ENCODE data around the gene MCEMP1. TPM values are rescaled to one million over a fixed set of nuclear protein-coding genes. Genes with fewer than 3 reads are reported as not detected.

The MCEMP1 gene, protein sequence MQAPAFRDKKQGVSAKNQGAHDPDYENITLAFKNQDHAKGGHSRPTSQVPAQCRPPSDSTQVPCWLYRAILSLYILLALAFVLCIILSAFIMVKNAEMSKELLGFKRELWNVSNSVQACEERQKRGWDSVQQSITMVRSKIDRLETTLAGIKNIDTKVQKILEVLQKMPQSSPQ
- 0.28 TPM for total RNA-seq
- 1.6 TPM for polyA plus RNA-seq
- long read RNA-seq, donor 1 = 0 reads
- long read RNA-seq, donor 2, partial matches to known transcripts = 0 of 1 reads
- long read RNA-seq, donor 2, other reads (novel, unspliced or antisense) = 0 of 1 reads
- long read RNA-seq, donor 3, partial matches to known transcripts = 0 of 1 reads
- long read RNA-seq, donor 3, other reads (novel, unspliced or antisense) = 0 of 1 reads
- long read RNA-seq, donor 4 = 0 reads
- long read RNA-seq, donor 5, partial matches to known transcripts = 0 of 3 reads
- long read RNA-seq, donor 5, other reads (novel, unspliced or antisense) = 0 of 3 reads
- long read RNA-seq, donor 6 = 0 reads
- long read RNA-seq, donor 7 = 0 reads
- long read RNA-seq, donor 8 = 0 reads
- long read RNA-seq, donor 9, partial matches to known transcripts = 0 of 1 reads
- long read RNA-seq, donor 9, other reads (novel, unspliced or antisense) = 0 of 1 reads
- long read RNA-seq, donor 10 = 0 reads

DNA sequence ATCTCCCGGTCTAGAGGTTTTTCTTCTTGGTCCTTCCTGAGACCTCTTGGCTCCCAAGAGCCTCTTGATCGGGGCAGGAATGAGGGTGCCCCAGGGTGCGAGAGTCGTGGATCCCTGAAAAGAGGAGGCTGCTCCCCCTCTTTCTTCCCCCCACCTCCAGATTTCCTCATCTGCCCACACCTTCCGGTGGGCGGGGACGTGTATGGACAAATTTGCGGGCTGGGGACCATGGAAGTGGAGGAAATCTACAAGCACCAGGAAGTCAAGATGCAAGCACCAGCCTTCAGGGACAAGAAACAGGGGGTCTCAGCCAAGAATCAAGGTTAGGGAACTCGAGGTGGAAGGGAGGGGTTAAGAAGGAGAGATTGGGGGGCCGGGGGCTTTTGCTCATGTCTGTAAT lies at the start of gene MCEMP1:
TSS of gene MCEMP1 (plus strand) at position 237 of the 400 bp plus-strand sequence. CDS start at position 268, 31 bp downstream.
- Histone ChIP-seq H3K4me1 (ENCODE audit: control insufficient read depth in 2 of 2, insufficient read depth in 2 of 2, low read length in 2 of 2) (peaks cover 46 to 68% of the 10 kb centered on the region in 2 donors), H3K9me3 (ENCODE audit: control insufficient read depth in 2 of 2, insufficient read depth in 1 of 2, low read length in 1 of 2) (peaks cover 0 to 12% of the 10 kb centered on the region in 2 donors), H3K4me3 (ENCODE audit: low read length in 2 of 2) (no peak within 1 kb of the TSS), H3K27me3 (ENCODE audit: control insufficient read depth in 2 of 2, insufficient read depth in 1 of 2, low read length in 1 of 2) (peaks cover 2 to 29% of the 10 kb centered on the region in 2 donors), H3K27ac (ENCODE audit: low read depth in 1 of 2, low read length in 1 of 2) (no peak within 1 kb of the TSS), H3K36me3 (ENCODE audit: control insufficient read depth in 2 of 2, insufficient read depth in 2 of 2, low read length in 1 of 2) (no peaks in the 10 kb centered on the region)
- 5% methylated on average over 10 of the region's 10 CpGs for WGBS
- peak in 1 of 9 donors; percentile 24 for DNase-seq (ENCODE audit: low read depth in 6 of 9, low spot score in 9 of 9)

DNA sequence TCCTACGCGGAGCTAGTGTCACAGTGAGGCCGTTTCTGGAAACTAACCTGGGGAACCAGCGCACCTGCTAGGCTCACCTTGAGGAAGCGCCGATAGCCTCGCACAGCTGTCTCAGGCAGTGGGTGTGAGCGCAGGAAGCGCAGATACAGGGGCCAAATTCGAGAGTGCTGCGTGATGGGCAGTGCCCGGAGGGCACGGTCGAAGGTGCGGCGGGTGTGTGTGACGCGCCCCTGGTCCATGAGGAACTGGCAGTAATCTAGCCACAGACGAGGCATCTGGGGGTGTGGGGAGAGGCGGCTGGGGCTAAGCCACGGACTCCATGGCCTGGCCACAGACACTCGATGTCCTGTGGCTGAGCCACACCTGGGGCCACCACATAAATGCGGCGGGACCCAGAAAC lies 49.7 kb upstream of the MCEMP1 start:
- no peak for DNase-seq (ENCODE audit: low read depth in 6 of 9, low spot score in 9 of 9)
- H3K27ac ChIP-seq (ENCODE audit: low read depth in 1 of 2, low read length in 1 of 2) = no peak overlapping the region

DNA sequence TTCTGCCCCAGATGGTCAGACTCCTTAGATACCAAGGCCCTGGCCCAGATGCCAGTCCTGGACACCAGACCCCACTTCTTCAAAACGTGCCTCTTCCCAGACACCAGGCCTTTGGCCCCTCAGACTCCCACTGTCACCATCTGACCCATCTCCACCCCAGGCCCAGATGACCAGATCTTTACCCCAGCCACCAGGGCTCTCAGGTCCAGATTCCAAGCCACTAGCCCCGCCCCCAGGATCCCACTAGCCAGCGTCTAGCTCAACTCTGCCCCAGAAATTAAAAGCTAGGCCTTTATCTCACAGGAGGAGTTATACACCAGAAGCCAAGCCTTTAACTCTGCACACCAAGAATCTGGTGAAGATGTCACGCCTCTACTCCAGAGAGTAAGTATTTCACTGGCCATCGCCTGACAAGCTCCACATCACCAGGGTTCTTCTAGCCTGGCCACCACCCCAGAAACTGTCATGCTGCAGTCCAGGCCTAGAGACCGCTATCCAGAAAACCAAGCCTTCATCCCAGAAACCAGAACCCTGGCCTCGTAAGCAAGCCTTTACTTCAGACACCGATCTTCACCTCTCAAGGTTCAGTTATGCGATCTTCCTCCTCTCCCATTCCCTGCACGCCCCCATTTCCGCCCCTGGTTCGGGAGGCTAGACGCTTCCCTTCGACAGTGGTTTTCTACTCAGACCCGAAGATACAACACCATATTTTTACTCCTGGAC lies 48.1 kb upstream of the MCEMP1 start:
- Histone ChIP-seq H3K36me3 (ENCODE audit: control insufficient read depth in 2 of 2, insufficient read depth in 2 of 2, low read length in 1 of 2) (peaks cover 40 to 56% of the 10 kb centered on the region in 2 donors), H3K27me3 (ENCODE audit: control insufficient read depth in 2 of 2, insufficient read depth in 1 of 2, low read length in 1 of 2) (no peaks in the 10 kb centered on the region), H3K27ac (ENCODE audit: low read depth in 1 of 2, low read length in 1 of 2) (peak overlapping the region; percentile 44 to 66), H3K4me3 (ENCODE audit: low read length in 2 of 2) (peak overlapping the region; percentile 82 to 91), H3K4me1 (ENCODE audit: control insufficient read depth in 2 of 2, insufficient read depth in 2 of 2, low read length in 2 of 2) (peaks cover 23 to 38% of the 10 kb centered on the region in 2 donors), H3K9me3 (ENCODE audit: control insufficient read depth in 2 of 2, insufficient read depth in 1 of 2, low read length in 1 of 2) (peaks cover 0 to 3% of the 10 kb centered on the region in 2 donors)
- no peak for DNase-seq (ENCODE audit: low read depth in 6 of 9, low spot score in 9 of 9)
- 8% methylated on average over 15 of the region's 15 CpGs for WGBS

More for the DNA sequence above, 49.7 kb upstream of the MCEMP1 start:
- Histone ChIP-seq H3K4me1 (ENCODE audit: control insufficient read depth in 2 of 2, insufficient read depth in 2 of 2, low read length in 2 of 2) (peaks cover 18 to 28% of the 10 kb centered on the region in 2 donors), H3K36me3 (ENCODE audit: control insufficient read depth in 2 of 2, insufficient read depth in 2 of 2, low read length in 1 of 2) (peaks cover 47 to 65% of the 10 kb centered on the region in 2 donors), H3K9me3 (ENCODE audit: control insufficient read depth in 2 of 2, insufficient read depth in 1 of 2, low read length in 1 of 2) (peaks cover 2 to 3% of the 10 kb centered on the region in 2 donors), H3K4me3 (ENCODE audit: low read length in 2 of 2) (no peak overlapping the region), H3K27me3 (ENCODE audit: control insufficient read depth in 2 of 2, insufficient read depth in 1 of 2, low read length in 1 of 2) (no peaks in the 10 kb centered on the region)
- 98% methylated on average over 24 of the region's 24 CpGs for WGBS

DNA sequence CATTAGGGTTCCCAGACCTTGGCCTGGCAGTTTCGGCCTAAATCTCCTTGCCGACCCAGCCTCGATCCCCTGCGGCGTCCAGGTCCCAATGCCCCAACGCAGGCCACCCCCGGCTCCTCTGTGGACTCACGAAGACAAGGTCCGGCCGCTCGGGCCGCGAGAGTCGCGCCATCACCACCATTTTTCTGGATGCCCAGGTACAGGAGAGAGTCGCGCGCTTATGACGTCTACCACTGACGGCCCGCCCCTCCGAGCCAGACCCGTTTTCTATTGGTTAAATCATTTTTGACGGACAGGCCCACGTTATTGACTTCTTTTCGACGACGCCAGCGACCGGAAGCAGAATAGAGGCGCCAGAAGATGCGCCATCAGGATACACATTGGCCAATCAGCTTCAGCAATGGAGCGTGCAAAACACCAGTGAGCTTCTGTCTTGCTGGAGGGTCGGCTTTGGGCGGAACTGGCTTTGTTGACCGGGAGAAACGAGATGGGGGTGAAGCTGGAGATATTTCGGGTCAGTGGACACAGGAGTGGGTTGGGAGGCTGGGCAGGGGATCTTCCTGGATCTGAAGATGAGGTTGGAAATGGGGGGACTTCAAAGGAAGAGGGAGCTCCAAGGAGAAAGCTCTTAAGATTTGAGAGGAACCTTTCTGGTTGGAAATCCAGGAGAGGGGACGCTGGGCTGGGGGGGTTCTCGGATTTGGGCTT lies 47.4 kb upstream of the MCEMP1 start, which contains the start of the genes PET100 and XAB2:
TSS of gene PET100 (plus strand) at position 447 of the 708 bp plus-strand sequence. CDS start at position 488, 41 bp downstream.
TSS of gene XAB2 (minus strand) at position 199 of the 708 bp plus-strand sequence. CDS start at position 181, 18 bp downstream.
- under 1% methylated on average over 40 of the region's 40 CpGs for WGBS
- peaks cover 0 to 3% of the 10 kb centered on the region in 2 donors for H3K9me3 ChIP-seq (ENCODE audit: control insufficient read depth in 2 of 2, insufficient read depth in 1 of 2, low read length in 1 of 2)
- H3K4me1 ChIP-seq (ENCODE audit: control insufficient read depth in 2 of 2, insufficient read depth in 2 of 2, low read length in 2 of 2) = peaks cover 28 to 43% of the 10 kb centered on the region in 2 donors
- no peaks in the 10 kb centered on the region for H3K27me3 ChIP-seq (ENCODE audit: control insufficient read depth in 2 of 2, insufficient read depth in 1 of 2, low read length in 1 of 2)
- peak within 1 kb of the TSS; percentile 82 to 91 for H3K4me3 ChIP-seq (ENCODE audit: low read length in 2 of 2)
- DNase-seq (ENCODE audit: low read depth in 6 of 9, low spot score in 9 of 9) = peak; percentile 95 to 99 (median 98)
- H3K36me3 ChIP-seq (ENCODE audit: control insufficient read depth in 2 of 2, insufficient read depth in 2 of 2, low read length in 1 of 2) = peaks cover 33 to 49% of the 10 kb centered on the region in 2 donors
- H3K27ac ChIP-seq (ENCODE audit: low read depth in 1 of 2, low read length in 1 of 2) = peak within 1 kb of the TSS; percentile 81 to 83

DNA sequence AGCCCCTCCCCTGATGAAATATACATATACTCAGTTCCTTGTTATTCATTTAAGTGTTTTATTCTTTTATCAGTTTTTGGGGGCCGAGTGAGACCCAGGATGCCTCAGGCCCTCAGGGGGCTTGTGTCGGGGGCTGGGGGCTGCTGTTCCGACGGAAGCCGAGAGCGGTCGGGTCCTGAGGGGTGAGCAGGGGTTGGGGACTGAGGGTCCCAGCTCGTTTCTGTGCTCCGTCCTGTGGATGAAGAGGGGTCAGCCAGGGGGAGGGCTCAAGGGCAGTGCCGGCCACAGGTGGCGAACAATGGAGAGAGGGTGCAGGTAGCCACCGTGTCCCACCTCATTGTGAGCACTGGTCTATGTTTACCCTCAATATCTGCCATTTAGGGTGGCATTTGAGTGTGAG lies 45.3 kb upstream of the MCEMP1 start:
- Histone ChIP-seq H3K27me3 (ENCODE audit: control insufficient read depth in 2 of 2, insufficient read depth in 1 of 2, low read length in 1 of 2) (no peaks in the 10 kb centered on the region), H3K27ac (ENCODE audit: low read depth in 1 of 2, low read length in 1 of 2) (no peak overlapping the region), H3K4me3 (ENCODE audit: low read length in 2 of 2) (no peak overlapping the region), H3K4me1 (ENCODE audit: control insufficient read depth in 2 of 2, insufficient read depth in 2 of 2, low read length in 2 of 2) (peaks cover 38 to 48% of the 10 kb centered on the region in 2 donors), H3K9me3 (ENCODE audit: control insufficient read depth in 2 of 2, insufficient read depth in 1 of 2, low read length in 1 of 2) (peaks cover 0 to 6% of the 10 kb centered on the region in 2 donors), H3K36me3 (ENCODE audit: control insufficient read depth in 2 of 2, insufficient read depth in 2 of 2, low read length in 1 of 2) (peaks cover 22 to 28% of the 10 kb centered on the region in 2 donors)
- DNase-seq (ENCODE audit: low read depth in 6 of 9, low spot score in 9 of 9) = no peak
- WGBS = 96% methylated on average over 12 of the region's 12 CpGs

DNA sequence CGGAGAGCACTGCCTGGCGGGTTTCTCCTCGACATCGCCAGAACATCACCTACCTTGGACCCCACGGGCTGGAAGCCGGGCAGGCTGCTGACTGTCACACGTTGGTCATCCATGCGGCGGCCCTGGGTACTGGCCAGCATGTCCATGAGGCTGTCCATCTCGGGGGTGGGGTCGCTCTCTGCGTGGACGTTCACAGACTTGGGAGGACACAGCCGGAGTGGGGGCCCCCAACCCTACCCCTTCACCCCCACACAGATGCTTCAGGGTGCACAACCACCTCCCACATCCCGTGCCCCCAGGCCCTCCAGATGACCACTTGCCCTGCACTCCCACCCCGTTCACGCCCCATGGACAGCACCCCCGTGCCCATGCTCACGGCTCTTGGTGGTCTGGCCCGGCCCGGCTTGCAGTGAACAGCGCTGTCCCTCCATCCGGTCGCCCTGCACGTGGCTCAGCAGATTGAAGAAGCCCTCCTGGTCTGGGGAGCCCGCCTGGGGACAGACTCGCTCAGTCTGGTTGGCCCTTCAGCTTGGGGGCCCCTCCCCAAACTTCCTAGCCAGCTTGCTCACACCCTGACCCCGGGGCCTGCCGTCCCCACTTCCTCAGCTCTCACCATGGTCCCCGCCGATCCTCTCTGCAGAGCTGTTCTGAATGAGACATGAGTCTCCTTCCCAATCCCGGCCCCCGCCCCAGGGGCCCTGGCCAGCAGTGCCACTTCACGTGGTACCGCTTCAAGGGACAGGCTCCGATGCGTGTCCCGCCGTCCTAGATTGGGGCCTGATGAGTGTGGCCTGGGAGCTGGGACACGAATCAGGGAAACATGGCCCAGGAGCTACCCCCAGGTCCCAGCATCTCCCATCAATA lies 44.3 kb upstream of the MCEMP1 start:
- H3K27ac ChIP-seq (ENCODE audit: low read depth in 1 of 2, low read length in 1 of 2) = no peak overlapping the region
- peaks cover 0 to 9% of the 10 kb centered on the region in 2 donors for H3K9me3 ChIP-seq (ENCODE audit: control insufficient read depth in 2 of 2, insufficient read depth in 1 of 2, low read length in 1 of 2)
- H3K36me3 ChIP-seq (ENCODE audit: control insufficient read depth in 2 of 2, insufficient read depth in 2 of 2, low read length in 1 of 2) = peaks cover 15 to 20% of the 10 kb centered on the region in 2 donors
- DNase-seq (ENCODE audit: low read depth in 6 of 9, low spot score in 9 of 9) = no peak
- 97% methylated on average over 40 of the region's 40 CpGs for WGBS
- no peaks in the 10 kb centered on the region for H3K27me3 ChIP-seq (ENCODE audit: control insufficient read depth in 2 of 2, insufficient read depth in 1 of 2, low read length in 1 of 2)
- no peak overlapping the region for H3K4me3 ChIP-seq (ENCODE audit: low read length in 2 of 2)
- H3K4me1 ChIP-seq (ENCODE audit: control insufficient read depth in 2 of 2, insufficient read depth in 2 of 2, low read length in 2 of 2) = peaks cover 40 to 54% of the 10 kb centered on the region in 2 donors

DNA sequence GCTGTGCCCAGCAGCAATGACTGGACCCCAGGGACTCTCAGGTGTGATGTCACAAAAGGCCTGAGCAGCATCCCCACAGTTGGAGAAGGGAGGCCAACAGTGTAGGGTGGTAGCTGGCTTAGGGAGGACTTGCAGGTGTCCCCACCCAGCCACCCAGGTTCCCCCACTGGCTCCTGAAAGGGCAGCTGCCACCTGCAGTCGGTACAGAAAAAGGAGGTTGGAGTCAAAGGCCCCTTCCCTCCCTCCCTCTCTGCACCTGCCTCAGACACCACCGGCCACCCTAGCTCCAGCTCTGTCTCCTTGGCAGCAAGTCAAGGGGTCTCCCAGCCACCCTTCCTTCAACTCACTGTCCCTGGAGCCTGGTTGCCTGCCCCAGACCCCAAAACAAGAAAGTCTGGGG lies 43.2 kb upstream of the MCEMP1 start, which contains the start of gene PCP2:
TSS of gene PCP2 (minus strand) at position 22 of the 400 bp plus-strand sequence. CDS start 262 bp downstream, outside the sequence.
- peaks cover 41 to 54% of the 10 kb centered on the region in 2 donors for H3K4me1 ChIP-seq (ENCODE audit: control insufficient read depth in 2 of 2, insufficient read depth in 2 of 2, low read length in 2 of 2)

More for the DNA sequence above, 43.2 kb upstream of the MCEMP1 start, which contains the start of gene PCP2:
- peaks cover 0 to 9% of the 10 kb centered on the region in 2 donors for H3K9me3 ChIP-seq (ENCODE audit: control insufficient read depth in 2 of 2, insufficient read depth in 1 of 2, low read length in 1 of 2)
- H3K4me3 ChIP-seq (ENCODE audit: low read length in 2 of 2) = no peak within 1 kb of the TSS
- peaks cover 16 to 19% of the 10 kb centered on the region in 2 donors for H3K36me3 ChIP-seq (ENCODE audit: control insufficient read depth in 2 of 2, insufficient read depth in 2 of 2, low read length in 1 of 2)
- peak in 3 of 9 donors; percentile 44 to 59 (median 50) for DNase-seq (ENCODE audit: low read depth in 6 of 9, low spot score in 9 of 9)
- peak within 1 kb of the TSS in 1 of 2 donors; percentile 29 for H3K27ac ChIP-seq (ENCODE audit: low read depth in 1 of 2, low read length in 1 of 2)
- no peaks in the 10 kb centered on the region for H3K27me3 ChIP-seq (ENCODE audit: control insufficient read depth in 2 of 2, insufficient read depth in 1 of 2, low read length in 1 of 2)
- 36% methylated on average over 2 of the region's 2 CpGs for WGBS

Data from thymus (tissue), 14 donors.